Transverse colon (tissue), 3 donors: ENCODE data around the gene ZBTB20.

Source experiments
- CTCF ChIP-seq, 5 experiments: fragments of 200-600 bp in 3 of 5; fragments of 450-650 bp in 2 of 5; sonication (generic) in 3 of 5; IDR thresholded peaks; 1 replicate in 2 of 5; 2 replicates in 3 of 5; pipeline ENCODE4 v1.5.1; 2016 to 2017; ENCODE audit warnings: antibody characterized with exemption in 5 of 5, inconsistent platforms in 3 of 5, mild to moderate bottlenecking in 2 of 5, moderate library complexity in 1 of 5
- EP300 ChIP-seq: sonication (generic); formaldehyde crosslinking; IDR thresholded peaks from one replicate; pipeline ENCODE4 v1.6.1; 2017; ENCODE audit warnings: antibody characterized with exemption, low read depth
- POLR2A ChIP-seq: fragments of 450-650 bp; IDR thresholded peaks from one replicate; pipeline ENCODE4 v1.6.1; 2016; ENCODE audit warnings: antibody characterized with exemption, mild to moderate bottlenecking, moderate library complexity

GRCh38 chr3:114962189-114962588 is 184.9 kb downstream of the ZBTB20 start:
- no peak for TF ChIP-seq CTCF (IDR thresholded peaks at IDR 0.05)
- no peak for TF ChIP-seq POLR2A
- TF ChIP-seq EP300: no peak
